NOMO-1 (cell line): ENCODE data around the gene ZFC3H1.

Experiments used
- DNase-seq, 2 experiments: peaks; one replicate each; lab custom pipeline; 2025; ENCODE audit not compliant: unreplicated experiment in 2 of 2; lab: John Stamatoyannopoulos, UW

The ZFC3H1 gene

GRCh38 chr12:71641390-71641789, 22.3 kb downstream of the ZFC3H1 start:
- DNase-seq, result no peak

- no peak for DNase-seq
These were observed 23.3 kb downstream of the ZFC3H1 start for GRCh38 chr12:71640316-71640715.

- DNase-seq, result no peak
These were observed 24.3 kb downstream of the ZFC3H1 start for GRCh38 chr12:71639341-71639760.

DNA sequence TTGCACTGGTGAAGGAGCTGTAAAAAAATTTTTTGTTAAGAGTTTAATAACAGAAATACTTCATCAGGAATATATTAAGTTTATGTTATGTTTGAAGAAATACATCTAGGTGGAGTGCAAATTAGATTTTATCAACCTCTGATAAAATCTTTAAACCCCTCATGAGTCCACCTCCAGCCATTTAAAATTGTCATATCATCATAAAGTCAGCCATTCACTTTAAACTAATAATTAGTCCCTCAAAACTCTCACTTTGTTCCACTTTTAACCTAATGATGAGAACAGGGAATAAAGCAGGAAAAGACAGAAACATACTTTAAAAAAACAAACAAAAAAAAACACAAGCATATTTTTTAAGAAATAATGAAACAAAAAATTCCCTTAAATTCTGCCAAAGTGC, 25.1 kb downstream of the ZFC3H1 start:
- DNase-seq, result no peak

GRCh38 chr12:71636704-71637115, 26.9 kb downstream of the ZFC3H1 start:
- DNase-seq, result peak; percentile 30 to 60

- DNase-seq, result no peak
These were observed 36.1 kb downstream of the ZFC3H1 start for GRCh38 chr12:71627438-71628002.

- no peak for DNase-seq
These were observed 36.9 kb downstream of the ZFC3H1 start for GRCh38 chr12:71626768-71627167.

DNA sequence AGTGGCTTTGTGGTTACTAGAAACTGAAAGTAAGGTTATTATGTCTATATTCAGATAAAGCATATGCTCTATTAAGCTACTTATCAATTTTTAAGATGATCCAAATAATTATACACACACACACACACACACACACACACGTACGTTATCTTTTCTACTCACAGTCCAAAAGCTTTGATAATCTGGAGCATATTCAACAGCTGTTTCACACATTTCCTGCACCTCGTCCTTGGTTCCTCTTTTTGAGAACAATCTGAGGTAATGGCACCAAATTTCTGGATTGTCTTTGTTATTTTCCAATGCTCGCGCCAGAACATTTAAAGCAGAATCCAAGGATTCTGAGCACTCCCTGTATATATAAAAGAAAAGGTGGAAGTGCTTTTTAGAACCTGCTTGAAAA, 37.5 kb downstream of the ZFC3H1 start:
- peak; percentile 12 to 67 for DNase-seq

DNA sequence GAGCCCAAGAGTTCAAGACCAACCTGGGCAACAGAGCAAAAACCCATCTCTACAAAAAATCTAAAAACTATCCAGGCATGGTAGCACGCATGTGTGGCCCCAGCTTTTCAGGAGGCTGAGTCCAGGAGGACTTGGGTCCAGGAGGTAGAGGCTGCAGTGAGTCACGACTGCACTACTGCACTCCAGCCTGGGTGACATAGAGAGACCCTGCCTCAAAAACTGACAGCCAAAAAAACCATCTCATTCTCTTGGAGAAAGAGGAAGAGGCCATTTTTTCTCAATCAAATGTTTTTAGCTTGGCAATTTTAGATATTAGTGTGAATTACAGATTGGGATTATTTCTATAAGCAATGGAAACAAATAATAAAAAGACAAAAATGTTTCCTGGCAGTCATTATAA, 38.2 kb downstream of the ZFC3H1 start:
- no peak for DNase-seq

DNA sequence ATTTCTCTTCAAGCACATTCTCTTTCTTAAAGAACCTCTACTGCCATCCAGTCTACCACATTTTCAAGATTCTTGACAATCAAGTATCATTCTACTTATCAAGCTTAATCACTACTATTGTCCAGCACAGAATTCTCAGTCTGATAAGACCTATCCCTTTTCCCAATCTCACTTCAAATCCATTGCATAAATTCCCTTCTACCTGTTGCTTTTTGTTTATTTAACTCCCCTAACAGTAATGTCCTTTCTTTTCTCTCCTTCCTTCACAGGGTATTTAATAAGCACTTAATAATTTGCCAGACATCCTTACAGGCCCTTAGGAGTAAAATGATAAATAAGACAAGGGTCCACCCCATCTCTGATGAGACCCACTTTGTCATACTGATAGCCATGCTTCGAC, 41.7 kb downstream of the ZFC3H1 start:
- no peak for DNase-seq

DNA sequence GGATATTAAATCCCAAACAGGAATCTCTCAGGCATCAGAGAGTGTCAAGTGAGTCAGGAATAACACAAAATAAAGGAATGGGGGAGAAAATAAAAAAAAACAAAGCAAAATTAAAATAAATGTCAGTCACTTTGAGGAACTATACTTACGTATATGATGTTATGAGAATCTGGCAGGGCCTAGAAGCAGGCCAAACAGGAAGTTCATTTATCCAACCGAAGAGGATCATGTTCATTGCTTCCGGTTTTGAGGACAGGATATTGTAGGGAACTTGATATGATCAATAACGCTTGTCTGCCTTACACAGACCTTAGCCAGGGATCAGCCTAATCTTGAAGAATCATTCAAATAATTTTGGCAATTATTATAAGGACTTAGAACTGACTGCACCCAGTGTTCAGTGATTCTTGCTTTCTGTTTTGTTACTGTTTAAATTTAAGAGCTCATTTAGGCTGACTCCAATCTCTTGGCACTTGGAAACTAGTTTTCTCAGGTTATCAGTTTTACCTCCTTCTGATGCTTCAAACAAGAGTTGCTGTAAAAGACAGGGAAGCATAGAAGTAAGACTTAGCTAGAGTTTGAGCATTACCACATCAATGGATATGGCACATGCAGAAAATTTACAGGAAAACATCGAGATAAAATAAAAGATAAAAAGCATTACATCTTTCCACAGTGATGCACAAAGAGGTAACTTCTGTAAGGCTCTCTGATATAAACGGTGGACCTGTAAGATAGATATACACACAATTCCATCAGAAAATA, 53.4 kb downstream of the ZFC3H1 start:
- DNase-seq, result no peak

GRCh38 chr12:71607494-71608330, 55.9 kb downstream of the ZFC3H1 start:
- DNase-seq, result no peak

DNA sequence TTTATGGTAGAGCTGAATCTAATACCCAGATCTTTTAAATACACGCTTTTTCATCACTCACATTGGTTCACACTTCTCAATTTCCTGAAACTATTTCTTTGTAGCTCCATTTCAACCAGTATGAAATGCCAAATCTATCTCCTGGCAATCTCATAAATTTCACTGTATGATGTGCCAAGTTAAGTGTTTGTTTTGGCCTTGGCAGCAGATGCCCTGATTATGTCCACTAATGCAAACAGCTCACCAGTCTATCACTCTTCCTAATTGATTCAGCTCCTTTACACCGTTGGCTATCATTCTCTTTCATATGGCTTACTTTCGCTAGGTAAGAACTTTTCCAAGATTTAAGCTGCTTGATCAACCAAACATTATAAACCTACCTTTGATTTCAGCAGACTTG, 58.6 kb downstream of the ZFC3H1 start:
- no peak for DNase-seq

DNA sequence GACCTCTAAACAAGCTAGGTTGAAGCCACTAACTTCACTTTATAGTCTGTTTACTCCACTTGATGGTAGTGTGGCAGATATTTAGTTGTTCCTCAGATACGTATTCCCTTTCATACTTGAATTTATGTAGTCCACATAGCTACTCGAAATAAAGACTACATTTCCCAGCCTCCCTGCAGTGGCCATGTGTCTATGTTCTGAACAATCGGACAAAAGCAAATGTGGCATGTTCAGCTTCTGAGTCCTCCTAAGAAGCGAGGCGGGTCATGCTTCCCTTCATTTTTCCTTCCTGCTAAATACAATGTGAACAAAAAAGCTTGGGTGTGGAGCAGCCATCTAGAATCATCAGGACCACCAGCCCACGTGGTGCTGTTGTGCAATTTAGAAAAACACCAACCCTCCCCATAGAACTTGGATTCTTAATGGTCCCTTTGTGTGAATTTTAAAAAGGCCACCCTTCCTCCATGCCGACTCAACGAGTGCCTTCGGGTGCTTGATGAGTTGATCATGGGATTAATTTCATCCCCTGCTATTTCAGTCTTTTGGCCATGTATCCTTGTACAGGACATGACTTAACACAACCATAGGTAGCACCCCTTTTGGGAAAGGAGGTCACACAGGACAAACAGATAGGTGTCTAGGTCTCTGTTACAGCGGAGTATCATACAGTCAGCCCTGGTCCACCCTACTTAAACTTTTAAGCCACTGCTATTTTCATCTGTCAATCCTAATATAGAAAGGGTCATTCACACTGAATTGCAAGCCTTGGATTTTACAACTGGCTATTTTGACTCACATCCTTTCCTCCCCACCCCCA, 60.7 kb downstream of the ZFC3H1 start:
- no peak for DNase-seq

- DNase-seq, result no peak
These were observed 62.1 kb downstream of the ZFC3H1 start for GRCh38 chr12:71601546-71601945.

- no peak for DNase-seq
These were observed 64.4 kb downstream of the ZFC3H1 start for GRCh38 chr12:71599210-71599609.

DNA sequence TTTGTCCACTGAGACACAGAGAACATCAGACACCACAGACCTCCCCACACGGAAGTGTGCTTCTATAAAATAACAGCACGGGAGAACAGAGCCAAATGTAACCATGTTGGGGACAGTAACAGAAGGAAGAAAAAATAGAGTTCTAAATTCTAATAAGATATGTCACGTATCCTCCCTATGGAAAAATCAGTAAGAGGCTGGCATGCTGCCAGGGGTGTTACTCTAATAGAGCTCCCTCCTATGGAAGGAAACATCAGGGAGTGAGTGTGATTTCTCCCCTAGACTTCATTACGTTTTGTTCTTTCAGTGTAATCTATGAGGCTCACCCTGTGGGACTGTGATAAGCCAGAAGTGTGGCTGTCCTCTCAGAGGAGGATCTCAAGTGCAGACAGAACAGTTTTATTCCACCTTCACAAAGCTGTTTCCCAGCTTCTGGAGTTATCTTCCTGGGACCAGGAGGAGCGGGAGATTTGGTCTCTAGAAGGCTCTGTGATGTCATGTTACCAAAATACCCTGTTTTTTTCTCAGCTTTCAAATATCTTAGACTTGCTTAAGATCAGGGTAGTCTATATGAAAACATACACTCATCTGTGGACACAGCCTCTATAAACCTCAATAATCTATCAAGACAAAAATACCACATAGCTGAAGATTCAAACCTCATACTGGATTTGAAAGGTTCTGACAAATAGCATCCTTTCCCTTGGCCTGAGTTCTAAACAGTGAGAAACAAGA, 69.3 kb downstream of the ZFC3H1 start:
- DNase-seq, result no peak

DNA sequence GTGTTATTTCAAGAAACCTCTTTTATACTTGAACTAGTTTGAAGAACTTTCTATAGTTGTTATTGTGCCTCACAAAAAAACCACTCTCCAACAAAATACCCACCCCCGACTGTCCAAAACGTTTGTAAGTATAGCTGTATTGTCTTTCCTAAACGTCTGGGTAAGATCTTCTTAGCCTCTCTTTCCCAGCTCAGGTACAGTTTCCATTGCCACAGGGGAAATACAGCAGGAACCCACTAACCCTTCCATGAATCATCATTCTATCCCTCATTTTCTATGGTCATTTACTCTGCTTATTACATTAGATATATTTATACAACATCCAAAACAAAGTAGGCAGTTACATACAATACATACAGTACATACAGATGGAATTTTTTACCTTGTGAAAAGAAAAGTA, 70.8 kb downstream of the ZFC3H1 start:
- no peak for DNase-seq

- no peak for DNase-seq
These were observed 72.0 kb downstream of the ZFC3H1 start for GRCh38 chr12:71591601-71592000.

DNA sequence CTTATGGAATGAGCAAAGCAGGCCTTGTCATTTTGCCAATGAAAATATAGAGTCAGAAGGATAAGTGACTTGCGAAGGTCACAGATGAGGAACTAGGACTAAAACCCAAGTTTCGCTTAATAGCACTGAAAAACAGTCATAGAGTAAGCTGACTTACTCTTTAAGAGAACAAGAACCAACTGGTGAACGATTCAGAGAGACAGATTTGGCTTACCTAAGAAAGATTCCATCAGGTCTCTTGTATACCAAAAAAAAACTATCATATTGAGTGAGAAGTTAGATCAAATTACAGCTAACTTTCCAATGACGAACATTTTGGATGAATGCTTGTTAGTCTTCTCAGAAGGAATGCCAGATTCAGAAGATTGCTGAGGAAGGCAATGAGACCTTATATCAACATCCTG, 74.2 kb downstream of the ZFC3H1 start:
- DNase-seq, result peak in 1 of 2 experiments; percentile 8
